Common myeloid progenitor, CD34-positive (primary cell): ENCODE measurements around the gene CAGE1.

Experiments used
- CTCF ChIA-PET: fragments of 350-600 bp; sonication (Branson Sonifier 250); formaldehyde crosslinking; loops from one replicate; lab custom pipeline; 2021; ENCODE audit warnings: antibody characterized with exemption; lab: Charles Lee
- POLR2A ChIA-PET: fragments of 350-600 bp; sonication (Branson Sonifier 250); formaldehyde crosslinking; loops from one replicate; lab custom pipeline; 2021; ENCODE audit warnings: antibody characterized with exemption; lab: Charles Lee
- DNase-seq, 3 donors: peaks; one replicate each; pipeline versions ENCODE4 v3.0.0 to v3.0.0-alpha.2; 2013
- H3K27ac ChIP-seq, 2 experiments: 1 replicate in 1 of 2; 2 replicates in 1 of 2; pipeline ENCODE4 v1.7.0; 2013; ENCODE audit warnings: inconsistent platforms in 2 of 2, low read length in 2 of 2, mild to moderate bottlenecking in 2 of 2, low read depth in 1 of 2, moderate library complexity in 1 of 2; ENCODE audit not compliant: severe bottlenecking in 2 of 2, insufficient read depth in 1 of 2, poor library complexity in 1 of 2
- H3K27me3 ChIP-seq, 5 experiments: replicated peaks in 2 of 5; 1 replicate in 3 of 5; 2 replicates in 2 of 5; pipeline versions ENCODE4 v1.6.1 to v1.7.0; 2013; ENCODE audit warnings: low read length in 4 of 5, mild to moderate bottlenecking in 2 of 5, moderate library complexity in 2 of 5, inconsistent platforms in 1 of 5; ENCODE audit not compliant: insufficient read depth in 5 of 5, control insufficient read depth in 4 of 5
- H3K36me3 ChIP-seq, 4 experiments: 1 replicate in 2 of 4; 2 replicates in 2 of 4; pipeline versions ENCODE4 v1.6.1 to v1.7.0; 2013; ENCODE audit warnings: low read length in 3 of 4, control low read depth in 1 of 4, mild to moderate bottlenecking in 1 of 4; ENCODE audit not compliant: control insufficient read depth in 4 of 4, insufficient read depth in 4 of 4
- H3K4me1 ChIP-seq, 4 experiments: 1 replicate in 3 of 4; 2 replicates in 1 of 4; pipeline versions ENCODE4 v1.6.1 to v1.7.1; 2013; ENCODE audit warnings: low read length in 3 of 4, mild to moderate bottlenecking in 3 of 4, control low read depth in 1 of 4, inconsistent platforms in 1 of 4, moderate library complexity in 1 of 4; ENCODE audit not compliant: control insufficient read depth in 4 of 4, insufficient read depth in 4 of 4; ENCODE audit errors: control extremely low read depth in 1 of 4
- H3K4me3 ChIP-seq, 7 experiments: 1 replicate in 4 of 7; 2 replicates in 3 of 7; pipeline versions ENCODE4 v1.5.1 to v1.7.0; 2013; ENCODE audit warnings: mild to moderate bottlenecking in 7 of 7, low read length in 6 of 7, moderate library complexity in 6 of 7, inconsistent platforms in 2 of 7, low read depth in 2 of 7, control low read depth in 1 of 7; ENCODE audit not compliant: insufficient read depth in 4 of 7, control insufficient read depth in 1 of 7; ENCODE audit errors: extremely low read depth in 1 of 7
- H3K9me3 ChIP-seq, 5 experiments: 1 replicate in 4 of 5; 2 replicates in 1 of 5; pipeline versions ENCODE4 v1.6.1 to v1.7.1; 2013; ENCODE audit warnings: low read length in 4 of 5, mild to moderate bottlenecking in 2 of 5, inconsistent platforms in 1 of 5, low read depth in 1 of 5, moderate library complexity in 1 of 5; ENCODE audit not compliant: control insufficient read depth in 4 of 5, insufficient read depth in 2 of 5; ENCODE audit errors: control extremely low read depth in 1 of 5
- WGBS: methylation state at CpG from one replicate; pipeline ENCODE4 v1.1.5; 2013; ENCODE audit not compliant: insufficient coverage; 5-methylcytosine and 5-hydroxymethylcytosine counted together

CAGE1 gene

GRCh38 chr6:7410851-7411250 lies 21.3 kb upstream of the CAGE1 start:
- ChIA-PET POLR2A (interaction anchor here (0.8 kb wide), 1 partner anchor 198 kb away, joined by 3 read pairs; no protein-coding TSS in a partner anchor), CTCF (no interaction called here)
- H3K4me3 ChIP-seq, result no peak overlapping the region
- no peak overlapping the region for H3K27ac ChIP-seq
- peaks cover 39 to 92% (median 67%) of the 10 kb centered on the region in 4 experiments for H3K36me3 ChIP-seq
- WGBS, result 100% methylated on average over 2 of the region's 4 CpGs
- peaks cover 0 to 1% (median 0%) of the 10 kb centered on the region in 4 experiments for H3K4me1 ChIP-seq
- no peaks in the 10 kb centered on the region for H3K27me3 ChIP-seq
- no peak for DNase-seq
- H3K9me3 ChIP-seq, result no peaks in the 10 kb centered on the region

- Histone ChIP-seq H3K4me1 (peaks cover 0 to 8% (median 0%) of the 10 kb centered on the region in 4 experiments), H3K36me3 (peaks cover 37 to 91% (median 64%) of the 10 kb centered on the region in 4 experiments), H3K4me3 (no peak overlapping the region), H3K27ac (no peak overlapping the region), H3K9me3 (no peaks in the 10 kb centered on the region), H3K27me3 (no peaks in the 10 kb centered on the region)
- CTCF ChIA-PET, result no interaction called here
- WGBS, result 97% methylated on average over 4 of the region's 6 CpGs
- POLR2A ChIA-PET, result no interaction called here
- no peak for DNase-seq
Measured at GRCh38 chr6:7409740-7410139, 20.2 kb upstream of the CAGE1 start.

- Histone ChIP-seq H3K4me1 (peaks cover 0 to 8% (median 0%) of the 10 kb centered on the region in 4 experiments), H3K36me3 (peaks cover 33 to 91% (median 67%) of the 10 kb centered on the region in 4 experiments)
- CTCF ChIA-PET, result no interaction called here
Measured at GRCh38 chr6:7406743-7407142, 17.2 kb upstream of the CAGE1 start.

GRCh38 chr6:7404546-7404945 lies 15.0 kb upstream of the CAGE1 start:
- Histone ChIP-seq H3K9me3 (no peaks in the 10 kb centered on the region), H3K4me1 (peaks cover 0 to 8% (median 0%) of the 10 kb centered on the region in 4 experiments), H3K36me3 (peaks cover 32 to 90% (median 65%) of the 10 kb centered on the region in 4 experiments), H3K27ac (no peak overlapping the region), H3K4me3 (no peak overlapping the region), H3K27me3 (no peaks in the 10 kb centered on the region)
- 100% methylated on average over 3 of the region's 5 CpGs for WGBS
- DNase-seq, result no peak
- POLR2A ChIA-PET, result no interaction called here
- CTCF ChIA-PET, result interaction anchor here (0.7 to 0.8 kb wide), 2 partner anchors 18 to 206 kb away, joined by 3 read pairs; no protein-coding TSS in a partner anchor

More at GRCh38 chr6:7406743-7407142, 17.2 kb upstream of the CAGE1 start:
- Histone ChIP-seq H3K4me3 (no peak overlapping the region), H3K9me3 (no peaks in the 10 kb centered on the region), H3K27ac (no peak overlapping the region), H3K27me3 (no peaks in the 10 kb centered on the region)
- no peak for DNase-seq
- 93% methylated on average over 3 of the region's 9 CpGs for WGBS
- POLR2A ChIA-PET, result no interaction called here

GRCh38 chr6:7402716-7403115 lies 13.2 kb upstream of the CAGE1 start:
- Histone ChIP-seq H3K36me3 (peaks cover 36 to 89% (median 64%) of the 10 kb centered on the region in 4 experiments), H3K4me3 (no peak overlapping the region), H3K27me3 (no peaks in the 10 kb centered on the region), H3K9me3 (no peaks in the 10 kb centered on the region), H3K4me1 (peaks cover 0 to 8% (median 0%) of the 10 kb centered on the region in 4 experiments), H3K27ac (no peak overlapping the region)
- ChIA-PET CTCF (interaction anchor here (1.0 kb wide), 1 partner anchor 11 kb away, joined by 3 read pairs; no protein-coding TSS in a partner anchor), POLR2A (no interaction called here)
- 40% methylated on average over 1 of the region's 1 CpG for WGBS
- DNase-seq, result peak in 1 of 3 donors; percentile 16

- DNase-seq, result no peak
- Histone ChIP-seq H3K4me1 (peaks cover 0 to 8% (median 0%) of the 10 kb centered on the region in 4 experiments), H3K4me3 (no peak overlapping the region), H3K9me3 (no peaks in the 10 kb centered on the region), H3K27ac (no peak overlapping the region), H3K36me3 (peaks cover 28 to 83% (median 58%) of the 10 kb centered on the region in 4 experiments), H3K27me3 (no peaks in the 10 kb centered on the region)
- WGBS, result 80% methylated on average over 1 of the region's 3 CpGs
- CTCF ChIA-PET, result interaction anchor here (0.9 kb wide), 1 partner anchor 214 kb away, joined by 3 read pairs; no protein-coding TSS in a partner anchor
- POLR2A ChIA-PET, result interaction anchor here (0.6 kb wide), 1 partner anchor 27 kb away, joined by 3 read pairs; no protein-coding TSS in a partner anchor
Measured at GRCh38 chr6:7401075-7401474, 11.5 kb upstream of the CAGE1 start.

GRCh38 chr6:7392402-7392801 lies 2.9 kb upstream of the CAGE1 start:
- ChIA-PET POLR2A (interaction anchor here (0.5 kb wide), 1 partner anchor 67 kb away, joined by 3 read pairs; no protein-coding TSS in a partner anchor), CTCF (interaction anchor here (0.6 to 1.1 kb wide), 3 partner anchors 19 to 117 kb away, joined by 3 read pairs; no protein-coding TSS in a partner anchor)
- no peak overlapping the region for H3K4me3 ChIP-seq
- H3K9me3 ChIP-seq, result no peaks in the 10 kb centered on the region
- peaks cover 15 to 35% (median 24%) of the 10 kb centered on the region in 4 experiments for H3K36me3 ChIP-seq
- H3K27ac ChIP-seq, result no peak overlapping the region
- no peaks in the 10 kb centered on the region for H3K27me3 ChIP-seq
- H3K4me1 ChIP-seq, result peaks cover 16 to 30% (median 24%) of the 10 kb centered on the region in 4 experiments
- DNase-seq, result no peak
- WGBS, result 100% methylated on average over 1 of the region's 6 CpGs
